PC-3 (cell line): ENCODE measurements around the gene SPAG7. TPM values are rescaled to one million over a fixed set of nuclear protein-coding genes. Genes with fewer than 3 reads are reported as not detected.

Experiments used
- ATAC-seq: fragments of 200-7000 bp; cut with Tn5 transposase; 2 replicates; pipeline ENCODE4 v1.9.1; 2020; ENCODE audit warnings: mild to moderate bottlenecking, moderate library complexity
- BruUV-seq: library from RNA; stranded (reverse); fragments of 400-500 nt; replicated peaks from 2 replicates; lab custom pipeline; 2021; lab: Mats Ljungman, UMichigan
- CTCF ChIA-PET: fragments of 300-600 bp; sonication (Branson Sonifier 250); formaldehyde crosslinking; loops from one replicate; lab custom pipeline; 2022; ENCODE audit warnings: antibody characterized with exemption; lab: Charles Lee
- POLR2A ChIA-PET: fragments of 300-600 bp; sonication (Branson Sonifier 250); formaldehyde crosslinking; loops from one replicate; lab custom pipeline; 2022; ENCODE audit warnings: antibody characterized with exemption; ENCODE audit not compliant: unreplicated experiment; lab: Charles Lee
- DNase-seq: peaks from one replicate; pipeline ENCODE4 v3.0.0-alpha.2; 2015
- H2AFZ ChIP-seq: fragments of 300-600 bp; sonication (generic); 2 replicates; pipeline ENCODE4 v1.6.0; 2016; ENCODE audit warnings: antibody characterized with exemption, low read length
- H3F3A ChIP-seq: fragments of 300-600 bp; sonication (generic); one replicate; pipeline ENCODE4 v1.6.0; 2017; ENCODE audit warnings: antibody characterized with exemption, low read length, control low read depth, mild to moderate bottlenecking; ENCODE audit not compliant: unreplicated experiment
- H3K27ac ChIP-seq: fragments of 300-600 bp; sonication (generic); 2 replicates; pipeline ENCODE4 v1.5.1; 2016; ENCODE audit warnings: mild to moderate bottlenecking, low read length
- H3K27me3 ChIP-seq: fragments of 300-600 bp; sonication (generic); 2 replicates; pipeline ENCODE4 v1.6.1; 2016; ENCODE audit warnings: low read length, mixed read lengths
- H3K36me3 ChIP-seq: fragments of 300-600 bp; sonication (generic); 2 replicates; pipeline ENCODE4 v1.6.1; 2016; ENCODE audit warnings: low read depth, mixed run types, low read length, mixed read lengths
- H3K4me1 ChIP-seq: fragments of 300-600 bp; sonication (generic); 2 replicates; pipeline ENCODE4 v1.5.1; 2016; ENCODE audit warnings: low read length; ENCODE audit not compliant: insufficient read depth
- H3K4me2 ChIP-seq: fragments of 300-600 bp; sonication (generic); 2 replicates; pipeline ENCODE4 v1.6.0; 2016; ENCODE audit warnings: low read length
- H3K4me3 ChIP-seq: fragments of 300-600 bp; sonication (generic); 2 replicates; pipeline ENCODE4 v1.5.1; 2016; ENCODE audit warnings: mild to moderate bottlenecking, low read length, mixed read lengths
- H3K79me2 ChIP-seq: fragments of 300-600 bp; sonication (generic); 2 replicates; pipeline ENCODE4 v1.6.1; 2017; ENCODE audit warnings: low read length, mixed read lengths
- H3K9ac ChIP-seq: fragments of 300-600 bp; sonication (generic); 2 replicates; pipeline ENCODE4 v1.6.0; 2016; ENCODE audit warnings: mild to moderate bottlenecking, low read length
- H3K9me2 ChIP-seq: fragments of 300-600 bp; sonication (generic); replicated peaks from 2 replicates; pipeline ENCODE4 v1.6.1; 2016; ENCODE audit warnings: mixed run types, low read length, mixed read lengths
- H3K9me3 ChIP-seq: fragments of 300-600 bp; sonication (generic); 2 replicates; pipeline ENCODE4 v1.6.1; 2016; ENCODE audit warnings: low read length, mixed read lengths
- H4K20me1 ChIP-seq: fragments of 300-600 bp; sonication (generic); 2 replicates; pipeline ENCODE4 v1.6.1; 2016; ENCODE audit warnings: low read length, mixed read lengths
- CTCF ChIP-seq: fragments of 300-600 bp; sonication (generic); conservative IDR thresholded peaks from 2 replicates; pipeline ENCODE4 v1.5.1; 2017; ENCODE audit warnings: antibody characterized with exemption, low read depth, mild to moderate bottlenecking, low read length
- EZH2 ChIP-seq: fragments of 300-600 bp; sonication (generic); IDR thresholded peaks from one replicate; pipeline ENCODE4 v1.6.1; 2017; ENCODE audit warnings: antibody characterized with exemption, mild to moderate bottlenecking, low read length; ENCODE audit not compliant: unreplicated experiment
- EZH2phosphoT487 ChIP-seq: fragments of 300-600 bp; sonication (generic); IDR thresholded peaks from 2 replicates; pipeline ENCODE4 v1.6.1; 2018; ENCODE audit warnings: mild to moderate bottlenecking, antibody characterized with exemption, low read length, borderline replicate concordance
- intact Hi-C: fragments of 100-400 bp; cut with micrococcal nuclease; formaldehyde crosslinking; loops from 2 replicates; pipeline ENCODE4 v1.9.0; 2023
- microRNA-seq: library from miRNA; unstranded; fragments of <30 nt; microRNA quantifications from one replicate; pipeline ENCODE4 v1.1.0, GENCODE V29; 2020; ENCODE audit not compliant: unreplicated experiment
- total RNA-seq: library from RNA; depleted of rRNA; stranded (reverse); fragments of >200 nt; gene quantifications from 2 replicates; pipeline ENCODE4 v1.2.3, GENCODE V29; 2014; rRNA removed

Gene SPAG7
- total RNA-seq, 1 experiment from 2014 or later, result 44.1 TPM

DNA sequence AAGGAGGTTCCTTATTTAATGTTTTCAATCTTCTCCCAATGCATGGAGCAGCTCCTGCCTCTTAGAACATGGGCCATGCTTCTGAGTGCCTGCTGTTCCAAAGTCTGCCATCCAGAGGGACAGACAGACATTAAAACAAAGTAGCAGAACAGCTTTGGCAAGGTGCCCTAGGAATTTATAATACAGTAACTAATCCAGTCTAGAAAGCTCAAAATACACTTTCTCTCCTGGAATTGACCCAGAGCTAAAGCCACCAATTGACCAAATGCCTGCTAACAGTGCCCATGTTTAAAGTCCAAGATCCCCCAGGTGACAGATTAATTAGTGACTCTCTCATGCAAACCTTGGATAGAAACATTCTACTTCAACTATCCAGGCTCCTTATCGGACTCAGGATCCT lies 53.6 kb downstream of the SPAG7 start:
- no peaks in the 10 kb centered on the region for H3K36me3 ChIP-seq
- CTCF ChIA-PET, result no interaction called here
- H4K20me1 ChIP-seq, result no peaks in the 10 kb centered on the region
- H3K9me2 ChIP-seq, result no peaks in the 10 kb centered on the region
- H3K79me2 ChIP-seq, result no peaks in the 10 kb centered on the region
- no TSS peak for BruUV-seq
- POLR2A ChIA-PET, result no interaction called here
- no peak for TF ChIP-seq EZH2
- TF ChIP-seq EZH2phosphoT487, result no peak
- no peak for TF ChIP-seq CTCF
- no peak overlapping the region for H3K4me3 ChIP-seq
- ATAC-seq (no peak), DNase-seq (peak; percentile 29)
- H2AFZ ChIP-seq, result no peak overlapping the region
- H3K27ac ChIP-seq, result no peak overlapping the region
- peaks cover 7% of the 10 kb centered on the region for H3K4me1 ChIP-seq
- intact Hi-C loops, result no loop called here
- H3F3A ChIP-seq, result no peaks in the 10 kb centered on the region
- H3K9ac ChIP-seq, result no peak overlapping the region
- H3K27me3 ChIP-seq, result no peaks in the 10 kb centered on the region
- H3K4me2 ChIP-seq, result no peak overlapping the region
- no peaks in the 10 kb centered on the region for H3K9me3 ChIP-seq

Small RNA genes lying within 50 kb of the gene (microRNA-seq; reads per million reads assigned to microRNA genes)
- gene MIR6864, result not detected
- not detected for gene MIR6865

Other genes with a start within 250 kb of the SPAG7 start
- gene MED11, start 236.4 kb downstream of the SPAG7 start, total RNA-seq, result 25.4 and 28.9 TPM in 2 replicates
- 0.51 and 0.58 TPM in 2 replicates for gene ZMYND15, start 228.0 kb downstream of the SPAG7 start, total RNA-seq
- gene CXCL16, start 227.9 kb downstream of the SPAG7 start, total RNA-seq, result 22.1 and 38.7 TPM in 2 replicates
- not detected in 2 replicates for gene TM4SF5, start 195.9 kb downstream of the SPAG7 start, total RNA-seq
- gene VMO1, start 181.5 kb downstream of the SPAG7 start, total RNA-seq, result 1.2 and 3.1 TPM in 2 replicates
- 0.98 TPM in 1 of 2 replicates, not detected in the other for gene GLTPD2, start 178.9 kb downstream of the SPAG7 start, total RNA-seq
- gene PSMB6, start 171.7 kb downstream of the SPAG7 start, total RNA-seq, result 281 and 405 TPM in 2 replicates
- gene PLD2, start 160.7 kb downstream of the SPAG7 start, total RNA-seq, result 24.3 and 27.3 TPM in 2 replicates
- 44.5 and 64.8 TPM in 2 replicates for gene MINK1, start 134.5 kb downstream of the SPAG7 start, total RNA-seq
- gene C17orf107, start 68.3 kb downstream of the SPAG7 start, total RNA-seq, result 0.35 and 0.36 TPM in 2 replicates
- 0.11 TPM in 1 of 2 replicates, not detected in the other for gene CHRNE, start 64.7 kb downstream of the SPAG7 start, total RNA-seq
- gene GP1BA, start 35.5 kb downstream of the SPAG7 start, total RNA-seq, result not detected in 2 replicates
- gene SLC25A11, start 27.8 kb downstream of the SPAG7 start, total RNA-seq, result 64.3 and 72.1 TPM in 2 replicates
- 37.8 and 43.1 TPM in 2 replicates for gene RNF167, start 27.5 kb downstream of the SPAG7 start, total RNA-seq
- gene PFN1, start 19.3 kb downstream of the SPAG7 start, total RNA-seq, result 1,914 and 2,339 TPM in 2 replicates
- 2.4 and 7.5 TPM in 2 replicates for gene ENO3, start 16.7 kb downstream of the SPAG7 start, total RNA-seq
- gene CAMTA2, start 19.9 kb upstream of the SPAG7 start, total RNA-seq, result 6.2 and 27.2 TPM in 2 replicates
- gene INCA1, start 29.7 kb upstream of the SPAG7 start, total RNA-seq, result not detected in 2 replicates
- gene KIF1C, start 30.1 kb upstream of the SPAG7 start, total RNA-seq, result 60.9 and 67.9 TPM in 2 replicates
- not detected in 2 replicates for gene SLC52A1, start 67.6 kb upstream of the SPAG7 start, total RNA-seq
- 0.58 and 0.84 TPM in 2 replicates for gene ZFP3, start 110.7 kb upstream of the SPAG7 start, total RNA-seq
- 3.5 and 4.7 TPM in 2 replicates for gene ZNF232, start 144.1 kb upstream of the SPAG7 start, total RNA-seq
- not detected in 2 replicates for gene USP6, start 148.2 kb upstream of the SPAG7 start, total RNA-seq
- gene ZNF594, start 224.1 kb upstream of the SPAG7 start, total RNA-seq, result 1.7 and 9.4 TPM in 2 replicates